ENCODE measurements around the gene ARID3B.

DNA sequence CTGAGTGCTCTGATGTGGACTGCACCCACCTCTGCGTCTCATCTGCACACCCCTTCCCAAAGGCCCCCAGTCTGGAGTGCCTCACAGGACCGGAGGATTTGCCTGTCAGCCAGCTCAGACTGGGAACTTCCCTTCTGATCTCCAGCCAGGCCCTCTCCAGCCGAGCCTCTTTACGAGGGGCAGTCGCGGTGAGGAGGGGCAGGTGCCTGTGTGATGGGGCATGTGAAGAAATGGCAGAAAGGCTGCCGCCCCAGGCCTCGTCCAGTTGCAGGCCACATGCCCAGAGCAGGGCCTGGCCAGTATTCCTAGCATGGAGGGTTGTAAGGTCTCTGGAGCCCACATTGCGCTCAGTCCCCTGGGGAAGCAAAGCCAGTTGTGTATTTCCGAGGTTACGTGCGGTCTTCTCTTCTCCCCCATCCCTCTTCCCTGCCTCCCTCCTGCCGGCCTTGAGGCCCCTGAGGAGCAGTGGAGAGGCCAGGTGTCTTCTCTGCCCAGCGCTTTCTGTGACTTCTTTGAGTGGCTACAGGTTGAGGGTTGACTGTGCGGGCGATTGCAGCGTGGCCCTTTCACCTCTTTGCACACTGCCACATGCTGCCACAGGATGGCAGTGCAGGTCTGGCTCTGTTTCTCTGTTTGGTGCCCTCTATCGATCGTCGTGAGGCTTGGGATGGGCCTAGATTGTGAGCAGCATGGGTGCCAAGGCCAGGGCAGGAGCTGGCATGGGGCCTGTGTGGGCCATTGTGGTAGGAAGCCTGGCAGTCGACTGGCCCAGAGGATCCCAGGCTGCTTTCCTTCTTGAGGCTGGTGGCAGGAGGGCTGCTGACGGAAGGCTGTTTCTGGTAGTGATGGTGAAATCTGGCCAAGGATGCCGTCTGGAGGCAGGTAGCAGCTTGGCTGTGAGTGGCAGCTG, 79.9 kb downstream of the ARID3B start:
- TF ChIP-seq, protein P1, sequence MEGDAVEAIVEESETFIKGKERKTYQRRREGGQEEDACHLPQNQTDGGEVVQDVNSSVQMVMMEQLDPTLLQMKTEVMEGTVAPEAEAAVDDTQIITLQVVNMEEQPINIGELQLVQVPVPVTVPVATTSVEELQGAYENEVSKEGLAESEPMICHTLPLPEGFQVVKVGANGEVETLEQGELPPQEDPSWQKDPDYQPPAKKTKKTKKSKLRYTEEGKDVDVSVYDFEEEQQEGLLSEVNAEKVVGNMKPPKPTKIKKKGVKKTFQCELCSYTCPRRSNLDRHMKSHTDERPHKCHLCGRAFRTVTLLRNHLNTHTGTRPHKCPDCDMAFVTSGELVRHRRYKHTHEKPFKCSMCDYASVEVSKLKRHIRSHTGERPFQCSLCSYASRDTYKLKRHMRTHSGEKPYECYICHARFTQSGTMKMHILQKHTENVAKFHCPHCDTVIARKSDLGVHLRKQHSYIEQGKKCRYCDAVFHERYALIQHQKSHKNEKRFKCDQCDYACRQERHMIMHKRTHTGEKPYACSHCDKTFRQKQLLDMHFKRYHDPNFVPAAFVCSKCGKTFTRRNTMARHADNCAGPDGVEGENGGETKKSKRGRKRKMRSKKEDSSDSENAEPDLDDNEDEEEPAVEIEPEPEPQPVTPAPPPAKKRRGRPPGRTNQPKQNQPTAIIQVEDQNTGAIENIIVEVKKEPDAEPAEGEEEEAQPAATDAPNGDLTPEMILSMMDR (IDR thresholded peaks at IDR 0.05): peak; percentile 50 to 88
- no peak for TF ChIP-seq EP300 (IDR thresholded peaks at IDR 0.05)

Measured in suprapubic skin (tissue), 3 donors.